ENCODE data around the gene COL4A4. TPM values are rescaled to one million over a fixed set of nuclear protein-coding genes. Genes with fewer than 3 reads are reported as not detected.

COL4A4 gene
- total RNA-seq, 4 donors from 2014 or later = 0.90 to 5.7 (median 3.1) TPM

GRCh38 chr2:227010433-227010832, 153.6 kb downstream of the COL4A4 start:
- no peak overlapping the region for H3K4me3 ChIP-seq
- no peaks in the 10 kb centered on the region for H3K36me3 ChIP-seq
- no peak overlapping the region for H3K27ac ChIP-seq
- H3K27me3 ChIP-seq = no peaks in the 10 kb centered on the region
- WGBS, 2 donors = 55 to 62% methylated on average over 3 of the region's 3 CpGs
- no peaks in the 10 kb centered on the region for H3K9me3 ChIP-seq
- DNase-seq (ENCODE audit: low spot score in 2 of 2) = no peak
- H3K4me1 ChIP-seq = no peaks in the 10 kb centered on the region
- no peak for TF ChIP-seq CTCF (IDR thresholded peaks at IDR 0.05)
- no peak for TF ChIP-seq EP300 (IDR thresholded peaks at IDR 0.05)
- no peak for TF ChIP-seq POLR2A (IDR thresholded peaks at IDR 0.05)

- Histone ChIP-seq H3K27me3 (no peaks in the 10 kb centered on the region), H3K4me3 (no peak overlapping the region), H3K4me1 (no peaks in the 10 kb centered on the region), H3K36me3 (no peaks in the 10 kb centered on the region), H3K27ac (no peak overlapping the region), H3K9me3 (no peaks in the 10 kb centered on the region)
- 94 to 97% methylated on average over 17 of the region's 17 CpGs for WGBS, 2 donors
- no peak for TF ChIP-seq CTCF (IDR thresholded peaks at IDR 0.05)
- TF ChIP-seq POLR2A (IDR thresholded peaks at IDR 0.05) = no peak
- no peak for TF ChIP-seq EP300 (IDR thresholded peaks at IDR 0.05)
- DNase-seq (ENCODE audit: low spot score in 2 of 2) = no peak
Measured at GRCh38 chr2:227007940-227008339, 156.1 kb downstream of the COL4A4 start.

GRCh38 chr2:227007148-227007547, 156.9 kb downstream of the COL4A4 start:
- no peak overlapping the region for H3K27ac ChIP-seq
- no peaks in the 10 kb centered on the region for H3K4me1 ChIP-seq
- WGBS, 2 donors = 69 to 82% methylated on average over 8 to 9 of the region's 9 CpGs
- H3K36me3 ChIP-seq = no peaks in the 10 kb centered on the region
- no peaks in the 10 kb centered on the region for H3K9me3 ChIP-seq
- no peak for DNase-seq (ENCODE audit: low spot score in 2 of 2)
- H3K4me3 ChIP-seq = no peak overlapping the region
- no peaks in the 10 kb centered on the region for H3K27me3 ChIP-seq
- TF ChIP-seq POLR2A (IDR thresholded peaks at IDR 0.05) = no peak
- no peak for TF ChIP-seq CTCF (IDR thresholded peaks at IDR 0.05)
- TF ChIP-seq EP300 (IDR thresholded peaks at IDR 0.05) = no peak

- 78 to 79% methylated on average over 16 of the region's 16 CpGs for WGBS, 2 donors
- no peaks in the 10 kb centered on the region for H3K36me3 ChIP-seq
- H3K27ac ChIP-seq = no peak overlapping the region
- no peaks in the 10 kb centered on the region for H3K27me3 ChIP-seq
- H3K4me1 ChIP-seq = no peaks in the 10 kb centered on the region
- H3K4me3 ChIP-seq = no peak overlapping the region
- DNase-seq (ENCODE audit: low spot score in 2 of 2) = no peak
- H3K9me3 ChIP-seq = no peaks in the 10 kb centered on the region
- TF ChIP-seq EP300 (IDR thresholded peaks at IDR 0.05) = no peak
- TF ChIP-seq CTCF (IDR thresholded peaks at IDR 0.05) = no peak
- TF ChIP-seq POLR2A (IDR thresholded peaks at IDR 0.05) = no peak
Measured at GRCh38 chr2:227006189-227006897, 157.7 kb downstream of the COL4A4 start.

GRCh38 chr2:227004482-227004881, 159.5 kb downstream of the COL4A4 start:
- Histone ChIP-seq H3K4me1 (no peaks in the 10 kb centered on the region), H3K36me3 (peaks cover 0 to 16% (median 0%) of the 10 kb centered on the region in 3 donors), H3K9me3 (no peaks in the 10 kb centered on the region), H3K4me3 (no peak overlapping the region), H3K27me3 (no peaks in the 10 kb centered on the region), H3K27ac (no peak overlapping the region)
- DNase-seq (ENCODE audit: low spot score in 2 of 2) = no peak
- 80 to 86% methylated on average over 6 of the region's 6 CpGs for WGBS, 2 donors
- TF ChIP-seq EP300 (IDR thresholded peaks at IDR 0.05) = no peak
- TF ChIP-seq POLR2A (IDR thresholded peaks at IDR 0.05) = no peak
- TF ChIP-seq CTCF (IDR thresholded peaks at IDR 0.05) = no peak

Data from tibial nerve (tissue), 4 donors.